Adrenal gland (tissue), 12 donors: ENCODE measurements around the gene NMRK2. TPM values are rescaled to one million over a fixed set of nuclear protein-coding genes. Genes with fewer than 3 reads are reported as not detected.
A peak's percentile ranks its signal among the peaks of the same experiment; 100 is the strongest.
"Not testable (repeated sequence)": the region's sequence is repeated elsewhere in the genome, so short reads cannot be mapped to it uniquely, and the experiment has no call there.

Experiments
- DNase-seq, 7 donors: peaks; one replicate each; pipeline ENCODE4 v3.0.0-alpha.2; 2019 to 2020
- H3K27ac ChIP-seq, 5 donors: fragments of 200-600 bp; sonication (generic) in 4 of 5; 1 replicate in 3 of 5; 2 replicates in 2 of 5; pipeline versions ENCODE4 v1.5.1 to v1.8.0; 2016 to 2020; ENCODE audit warnings: mild to moderate bottlenecking in 1 of 5
- H3K27me3 ChIP-seq: fragments of 200-600 bp; 2 replicates; pipeline ENCODE4 v1.8.0; 2021
- H3K36me3 ChIP-seq, 2 donors: fragments of 200-600 bp; replicated peaks in 1 of 2; 1 replicate in 1 of 2; 2 replicates in 1 of 2; pipeline versions ENCODE4 v1.5.1 to v1.8.0; 2018 to 2022
- H3K4me1 ChIP-seq, 2 donors: fragments of 200-600 bp; replicated peaks in 1 of 2; 1 replicate in 1 of 2; 2 replicates in 1 of 2; pipeline versions ENCODE4 v1.5.1 to v1.8.0; 2018 to 2021
- H3K4me3 ChIP-seq, 4 donors: fragments of 200-600 bp; sonication (generic) in 3 of 4; one replicate each; pipeline ENCODE4 v1.5.1; 2016 to 2018
- H3K9me3 ChIP-seq, 3 donors: fragments of 200-600 bp; sonication (generic) in 1 of 3; replicated peaks in 1 of 3; 1 replicate in 2 of 3; 2 replicates in 1 of 3; pipeline versions ENCODE4 v1.5.1 to v1.8.0; 2016 to 2021
- CTCF ChIP-seq, 6 experiments: fragments of 450-650 bp in 4 of 6; fragments of 200-600 bp in 2 of 6; sonication (generic) in 1 of 6; IDR thresholded peaks; 1 replicate in 5 of 6; 2 replicates in 1 of 6; pipeline versions ENCODE4 v1.5.1 to v1.8.0; 2016 to 2021; ENCODE audit warnings: antibody characterized with exemption in 6 of 6, mild to moderate bottlenecking in 2 of 6, moderate library complexity in 1 of 6
- POLR2A ChIP-seq, 2 donors: fragments of 450-650 bp; IDR thresholded peaks; one replicate each; pipeline ENCODE4 v1.6.1; 2017; ENCODE audit warnings: antibody characterized with exemption in 2 of 2, mild to moderate bottlenecking in 2 of 2, moderate library complexity in 1 of 2
- WGBS, 4 donors: extraction: QIAGEN DNeasy Blood & Tissue Kit in 2 of 4; methylation state at CpG; one replicate each; pipeline versions ENCODE4 v1.1.5 to v1.1.7; 2013 to 2017; 5-methylcytosine and 5-hydroxymethylcytosine counted together
- intact Hi-C, 2 donors: fragments of 100-400 bp; cut with DNase I; formaldehyde crosslinking; loops; one replicate each; pipeline versions ENCODE4 v1.14.1 to v1.15.0; 2022 to 2023
- polyA plus RNA-seq, 3 donors: library from polyadenylated mRNA; stranded (reverse); fragments of 200-250 nt in 2 of 3; fragments of 350-450 nt in 1 of 3; fragmentation: Illumina TruSeq in 1 of 3; extraction: RNeasy Lipid Tissue Mini Kit (QIAGEN cat#74804) in 1 of 3; gene quantifications; one replicate each; pipeline ENCODE4 v1.2.3, GENCODE V29; 2013 to 2014
- total RNA-seq, 9 donors: library from RNA; depleted of rRNA in 4 of 9; stranded (reverse); fragments of >200 nt in 4 of 9; fragments of 120-200 nt in 1 of 9; fragmentation: NEBNext Ultra II Directional in 1 of 9; extraction: Animal tissue kit (Norgen Biotek cat#: 25700) in 1 of 9; gene quantifications; one replicate each; pipeline versions ENCODE4 v1.1.0 to v1.2.4, GENCODE V29; 2013 to 2023
- donor health status: healthy with polysubstance abuse.
- donor health status: Bipolar disorder and iron deficiency.
- donor health status: DM: yes; HTN: yes; CAD: no.
- donor health status: DM: no; HTN: no; CAD: no.
- donor health status: DM: no; HTN: no; CAD: no.
- donor health status: DM: yes; HTN: yes; CAD: no.

Gene NMRK2
- total and polyA plus RNA-seq, 12 donors, result 0.36 to 14.7 (median 1.9) TPM; not detected in 4

- Histone ChIP-seq H3K9me3 (no peaks in the 10 kb centered on the region), H3K4me3 (no peak overlapping the region), H3K36me3 (no peaks in the 10 kb centered on the region), H3K4me1 (peaks cover 19 to 24% of the 10 kb centered on the region in 2 donors), H3K27me3 (no peaks in the 10 kb centered on the region), H3K27ac (no peak overlapping the region)
- no peak for TF ChIP-seq POLR2A (IDR thresholded peaks at IDR 0.05)
- TF ChIP-seq CTCF (IDR thresholded peaks at IDR 0.05), result no peak
- intact Hi-C loops, result no loop called here
- 57 to 83% (median 80%) methylated on average over 2 to 11 of the region's 11 CpGs for WGBS, 4 donors
- DNase-seq, result no peak
These were observed 16.4 kb downstream of the NMRK2 start for GRCh38 chr19:3949294-3949693.

GRCh38 chr19:3949997-3950859 is 17.4 kb downstream of the NMRK2 start:
- Histone ChIP-seq H3K4me3 (no peak overlapping the region), H3K27ac (no peak overlapping the region), H3K27me3 (no peaks in the 10 kb centered on the region), H3K9me3 (no peaks in the 10 kb centered on the region), H3K4me1 (peaks cover 19 to 24% of the 10 kb centered on the region in 2 donors), H3K36me3 (no peaks in the 10 kb centered on the region)
- no peak for DNase-seq
- intact Hi-C loops, result no loop called here
- TF ChIP-seq CTCF (IDR thresholded peaks at IDR 0.05), result no peak
- no peak for TF ChIP-seq POLR2A (IDR thresholded peaks at IDR 0.05)
- 33 to 70% (median 37%) methylated on average over 3 to 20 of the region's 20 CpGs for WGBS, 4 donors

GRCh38 chr19:3950871-3951861 is 18.3 kb downstream of the NMRK2 start:
- no peaks in the 10 kb centered on the region for H3K27me3 ChIP-seq
- H3K4me3 ChIP-seq, result no peak overlapping the region
- TF ChIP-seq CTCF (IDR thresholded peaks at IDR 0.05), result no peak
- no peak for TF ChIP-seq POLR2A (IDR thresholded peaks at IDR 0.05)
- WGBS, 4 donors, result 27 to 38% (median 30%) methylated on average over 33 to 41 of the region's 41 CpGs
- no peaks in the 10 kb centered on the region for H3K9me3 ChIP-seq
- peak overlapping the region in 2 of 5 donors; percentile 5 to 29 for H3K27ac ChIP-seq
- peak in 2 of 7 donors; percentile 48 to 60 for DNase-seq
- intact Hi-C loops, result no loop called here
- peaks cover 19 to 24% of the 10 kb centered on the region in 2 donors for H3K4me1 ChIP-seq
- H3K36me3 ChIP-seq, result no peaks in the 10 kb centered on the region

- DNase-seq, H3K27me3 ChIP-seq, H3K9me3 ChIP-seq, intact Hi-C loops, H3K36me3 ChIP-seq, H3K4me3 ChIP-seq: not testable (repeated sequence)
- 65 to 74% (median 68%) methylated on average over 9 of the region's 9 CpGs for WGBS, 4 donors
- Histone ChIP-seq H3K4me1 (peaks cover 19 to 24% of the 10 kb centered on the region in 2 donors), H3K27ac (peak overlapping the region in 3 of 5 donors; percentile 13 to 64 (median 49))
These were observed 19.9 kb downstream of the NMRK2 start for GRCh38 chr19:3952755-3953276.
